HepG2 (cell line): ENCODE results near the gene PSMD6. TPM values are rescaled to one million over a fixed set of nuclear protein-coding genes. Genes with fewer than 3 reads are reported as not detected.

Experiments
- ATAC-seq: fragments of 200-7000 bp; cut with Tn5 transposase; 3 replicates; pipeline ENCODE4 v1.9.1; 2020; ENCODE audit warnings: mild to moderate bottlenecking, moderate library complexity
- BruUV-seq: library from RNA; stranded (reverse); fragments of 400-500 nt; replicated peaks from 2 replicates; lab custom pipeline; 2021; lab: Mats Ljungman, UMichigan
- CTCF ChIA-PET: fragments of 300-600 bp; formaldehyde crosslinking; extraction: SDS; loops from one replicate; lab custom pipeline; 2021; ENCODE audit warnings: low total read pairs, inconsistent platforms, low intra/inter-chr PET ratio; lab: Yijun Ruan, JAX
- POLR2A ChIA-PET: fragments of 350-600 bp; sonication (Branson Sonifier 250); formaldehyde crosslinking; loops from one replicate; lab custom pipeline; 2020; ENCODE audit warnings: antibody characterized with exemption, inconsistent platforms; lab: Yijun Ruan, JAX
- DNase-seq: peaks from one replicate; pipeline ENCODE4 v3.0.0-alpha.2; 2015; ENCODE audit warnings: low spot score
- FAIRE-seq: peaks from 3 replicates; lab custom pipeline; 2011; peaks lifted over from hg19 to GRCh38; lab: Jason Lieb, UNC
- H2AFZ ChIP-seq: one replicate; pipeline ENCODE4 v1.6.1; 2011; ENCODE audit warnings: low read length, inconsistent platforms
- H3K27ac ChIP-seq: fragments of 300-600 bp; 3 replicates; pipeline ENCODE4 v1.8.0; 2011; ENCODE audit warnings: mixed run types, mild to moderate bottlenecking, mixed read lengths, low read length, inconsistent platforms; ENCODE audit not compliant: insufficient read depth; ENCODE audit errors: extremely low read length
- H3K27me3 ChIP-seq, 2 experiments: fragments of 200-600 bp in 1 of 2; 2 replicates in 1 of 2; 3 replicates in 1 of 2; pipeline versions ENCODE4 v1.6.0 to v1.8.0; 2011; ENCODE audit warnings: low read length in 2 of 2, mild to moderate bottlenecking in 2 of 2, moderate library complexity in 2 of 2, inconsistent platforms in 1 of 2; ENCODE audit not compliant: insufficient read depth in 2 of 2, control insufficient read depth in 1 of 2
- H3K36me3 ChIP-seq, 2 experiments: fragments of 200-600 bp in 1 of 2; replicated peaks in 1 of 2; 2 replicates in 1 of 2; 3 replicates in 1 of 2; pipeline versions ENCODE4 v1.5.1 to v1.8.0; 2011; ENCODE audit warnings: low read length in 2 of 2, inconsistent platforms in 1 of 2; ENCODE audit not compliant: insufficient read depth in 2 of 2, control insufficient read depth in 1 of 2
- H3K4me1 ChIP-seq: 2 replicates; pipeline ENCODE4 v1.5.1; 2012; ENCODE audit warnings: low read length, inconsistent platforms; ENCODE audit not compliant: insufficient read depth
- H3K4me2 ChIP-seq: 2 replicates; pipeline ENCODE4 v1.6.0; 2011; ENCODE audit warnings: low read depth, low read length, inconsistent platforms
- H3K4me3 ChIP-seq, 3 experiments: fragments of 200-600 bp in 1 of 3; sonication (generic), shearing (Covaris generic) in 1 of 3; replicated peaks in 1 of 3; 2 replicates each; pipeline ENCODE4 v1.5.1; 2011 to 2016; ENCODE audit warnings: low read length in 3 of 3, inconsistent platforms in 2 of 3, low read depth in 2 of 3, mild to moderate bottlenecking in 2 of 3, control low read depth in 1 of 3, mixed read lengths in 1 of 3; ENCODE audit not compliant: insufficient read depth in 1 of 3
- H3K79me2 ChIP-seq: one replicate; pipeline ENCODE4 v1.6.1; 2011; ENCODE audit warnings: low read length, inconsistent platforms; ENCODE audit not compliant: insufficient read depth
- H3K9ac ChIP-seq: 2 replicates; pipeline ENCODE4 v1.6.0; 2011; ENCODE audit warnings: mild to moderate bottlenecking, low read depth, low read length, inconsistent platforms; ENCODE audit not compliant: insufficient read depth
- H3K9me3 ChIP-seq: 2 replicates; pipeline ENCODE4 v1.5.1; 2012; ENCODE audit warnings: mild to moderate bottlenecking, low read length
- H4K20me1 ChIP-seq: 2 replicates; pipeline ENCODE4 v1.6.0; 2011; ENCODE audit warnings: inconsistent platforms, mild to moderate bottlenecking, low read length, moderate library complexity; ENCODE audit not compliant: insufficient read depth
- ATF3 ChIP-seq: sonication (generic); formaldehyde crosslinking; IDR thresholded peaks from 2 replicates; pipeline ENCODE4 v1.4.0; 2020; ENCODE audit warnings: missing genetic modification reagents
- FOXM1 ChIP-seq: sonication (generic); formaldehyde crosslinking; IDR thresholded peaks from 2 replicates; pipeline ENCODE4 v1.5.0; 2020; ENCODE audit warnings: missing genetic modification reagents
- NFRKB ChIP-seq: fragments of 450-650 bp; IDR thresholded peaks from 2 replicates; pipeline ENCODE4 v1.6.1; 2017
- POLR2G ChIP-seq: fragments of 200-400 bp; formaldehyde crosslinking; IDR thresholded peaks from 2 replicates; pipeline ENCODE4 v1.6.1; 2018; ENCODE audit warnings: mild to moderate bottlenecking, low read depth, low read length, moderate library complexity
- ZNF33B ChIP-seq: sonication (generic); formaldehyde crosslinking; IDR thresholded peaks from 2 replicates; pipeline ENCODE4 v1.5.1; 2020; ENCODE audit warnings: mild to moderate bottlenecking, missing genetic modification reagents
- WGBS: methylation state at CpG from one replicate; pipeline ENCODE4 v1.1.6; 2017; ENCODE audit warnings: low lambda C conversion rate; 5-methylcytosine and 5-hydroxymethylcytosine counted together
- in situ Hi-C: cut with HindIII; loops from 2 replicates; pipeline ENCODE4 v1.10.0; 2017; ENCODE audit warnings: low pct_unique_long_range_greater_than_20kb; ENCODE audit not compliant: extremely low pct_ligation_motif_present
- intact Hi-C: fragments of 100-400 bp; cut with micrococcal nuclease; formaldehyde crosslinking; loops from one replicate; pipeline ENCODE4 v1.10.0; 2022; ENCODE audit not compliant: unreplicated experiment
- polyA plus RNA-seq, 8 experiments: library from polyadenylated mRNA; depleted of rRNA in 3 of 8; stranded (reverse) in 7 of 8; unstranded in 1 of 8; fragments of >200 nt; fragmentation: Illumina TruSeq in 4 of 8; extraction: Trizol in 4 of 8; gene quantifications; 2 replicates each; pipeline versions ENCODE4 v1.2.1 to v1.2.3, GENCODE V29; 2011 to 2016; ENCODE audit warnings: low read depth in 4 of 8, missing spikeins in 1 of 8, mixed read lengths in 1 of 8; ENCODE audit not compliant: insufficient read depth in 1 of 8
- total RNA-seq, 5 experiments: library from RNA; depleted of rRNA; stranded (reverse); fragments of >200 nt; fragmentation: Illumina TruSeq; extraction: Trizol; gene quantifications; 2 replicates each; pipeline ENCODE4 v1.2.3, GENCODE V29; 2016; ENCODE audit warnings: low read depth in 1 of 5
- TF ChIP-seq, protein P1 (sequence below): sonication (generic); formaldehyde crosslinking; IDR thresholded peaks from 2 replicates; pipeline ENCODE4 v1.4.0; 2020; ENCODE audit warnings: low read depth, missing genetic modification reagents
- TF ChIP-seq, protein P2 (sequence below): IDR thresholded peaks from 2 replicates; pipeline ENCODE4 v1.6.1; 2018; ENCODE audit warnings: missing genetic modification reagents

Gene PSMD6
- total and polyA plus RNA-seq, 2 of the 13 experiments (the other 11 are each of a cell fraction or from before 2014, with no cell fraction given) = 36.8 to 117 TPM

DNA sequence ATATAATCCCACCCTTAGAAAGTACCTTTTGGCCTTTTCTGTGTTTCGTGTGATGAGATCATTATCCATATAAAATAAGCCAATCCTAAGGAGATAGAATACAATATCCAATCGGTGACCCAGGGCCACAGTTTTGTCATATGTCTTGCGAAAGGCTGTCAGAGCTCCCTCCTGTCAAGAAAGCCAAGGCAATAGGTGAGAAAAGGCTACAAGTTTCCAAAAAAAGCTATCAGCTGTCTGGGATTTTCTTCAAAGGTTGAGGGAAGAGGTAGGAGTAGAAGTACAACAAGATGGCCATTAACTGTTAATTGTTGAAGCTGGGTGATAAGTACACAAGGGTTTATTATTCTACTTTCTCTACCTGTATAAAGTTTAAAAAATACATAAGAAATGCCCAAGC is 4.0 kb downstream of the PSMD6 start (continued):
- TF ChIP-seq, protein P1, sequence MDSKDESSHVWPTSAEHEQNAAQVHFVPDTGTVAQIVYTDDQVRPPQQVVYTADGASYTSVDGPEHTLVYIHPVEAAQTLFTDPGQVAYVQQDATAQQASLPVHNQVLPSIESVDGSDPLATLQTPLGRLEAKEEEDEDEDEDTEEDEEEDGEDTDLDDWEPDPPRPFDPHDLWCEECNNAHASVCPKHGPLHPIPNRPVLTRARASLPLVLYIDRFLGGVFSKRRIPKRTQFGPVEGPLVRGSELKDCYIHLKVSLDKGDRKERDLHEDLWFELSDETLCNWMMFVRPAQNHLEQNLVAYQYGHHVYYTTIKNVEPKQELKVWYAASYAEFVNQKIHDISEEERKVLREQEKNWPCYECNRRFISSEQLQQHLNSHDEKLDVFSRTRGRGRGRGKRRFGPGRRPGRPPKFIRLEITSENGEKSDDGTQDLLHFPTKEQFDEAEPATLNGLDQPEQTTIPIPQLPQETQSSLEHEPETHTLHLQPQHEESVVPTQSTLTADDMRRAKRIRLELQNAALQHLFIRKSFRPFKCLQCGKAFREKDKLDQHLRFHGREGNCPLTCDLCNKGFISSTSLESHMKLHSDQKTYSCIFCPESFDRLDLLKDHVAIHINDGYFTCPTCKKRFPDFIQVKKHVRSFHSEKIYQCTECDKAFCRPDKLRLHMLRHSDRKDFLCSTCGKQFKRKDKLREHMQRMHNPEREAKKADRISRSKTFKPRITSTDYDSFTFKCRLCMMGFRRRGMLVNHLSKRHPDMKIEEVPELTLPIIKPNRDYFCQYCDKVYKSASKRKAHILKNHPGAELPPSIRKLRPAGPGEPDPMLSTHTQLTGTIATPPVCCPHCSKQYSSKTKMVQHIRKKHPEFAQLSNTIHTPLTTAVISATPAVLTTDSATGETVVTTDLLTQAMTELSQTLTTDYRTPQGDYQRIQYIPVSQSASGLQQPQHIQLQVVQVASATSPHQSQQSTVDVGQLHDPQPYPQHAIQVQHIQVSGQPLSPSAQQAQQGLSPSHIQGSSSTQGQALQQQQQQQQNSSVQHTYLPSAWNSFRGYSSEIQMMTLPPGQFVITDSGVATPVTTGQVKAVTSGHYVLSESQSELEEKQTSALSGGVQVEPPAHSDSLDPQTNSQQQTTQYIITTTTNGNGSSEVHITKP (CRISPR knock-in tag) = no peak
- TF ChIP-seq, protein P2, sequence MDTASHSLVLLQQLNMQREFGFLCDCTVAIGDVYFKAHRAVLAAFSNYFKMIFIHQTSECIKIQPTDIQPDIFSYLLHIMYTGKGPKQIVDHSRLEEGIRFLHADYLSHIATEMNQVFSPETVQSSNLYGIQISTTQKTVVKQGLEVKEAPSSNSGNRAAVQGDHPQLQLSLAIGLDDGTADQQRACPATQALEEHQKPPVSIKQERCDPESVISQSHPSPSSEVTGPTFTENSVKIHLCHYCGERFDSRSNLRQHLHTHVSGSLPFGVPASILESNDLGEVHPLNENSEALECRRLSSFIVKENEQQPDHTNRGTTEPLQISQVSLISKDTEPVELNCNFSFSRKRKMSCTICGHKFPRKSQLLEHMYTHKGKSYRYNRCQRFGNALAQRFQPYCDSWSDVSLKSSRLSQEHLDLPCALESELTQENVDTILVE (CRISPR knock-in tag) = no peak
- TF ChIP-seq ZNF33B (CRISPR knock-in tag) = no peak
- TF ChIP-seq FOXM1 = no peak
- no peak for TF ChIP-seq NFRKB

GRCh38 chr3:64016941-64017620 is 6.2 kb downstream of the PSMD6 start:
- Histone ChIP-seq H3K4me3 (no peak overlapping the region), H3K27me3 (no peaks in the 10 kb centered on the region), H2AFZ (no peak overlapping the region), H4K20me1 (no peaks in the 10 kb centered on the region), H3K36me3 (peaks cover 18 to 64% of the 10 kb centered on the region in 2 experiments), H3K9ac (no peak overlapping the region), H3K4me2 (no peak overlapping the region), H3K4me1 (peaks cover 15% of the 10 kb centered on the region), H3K27ac (no peak overlapping the region), H3K79me2 (peaks cover 20% of the 10 kb centered on the region)
- DNase-seq = no peak
- ATAC-seq = no peak
- BruUV-seq = no TSS peak
- WGBS = 95% methylated on average over 3 of the region's 3 CpGs
- intact Hi-C loops = no loop called here
- CTCF ChIA-PET = no interaction called here
- no peak for FAIRE-seq
- POLR2A ChIA-PET = no interaction called here
- in situ Hi-C loops = no loop called here
- TF ChIP-seq ATF3 (CRISPR knock-in tag) = no peak
- 0 out of 2 replicates have a peak, but pooled peaks have one; percentile 27 for TF ChIP-seq POLR2G
- TF ChIP-seq, all 625 proteins: peak for 1
- no peaks in the 10 kb centered on the region for H3K9me3 ChIP-seq
